GM18907 (cell line): ENCODE data around the gene ATG14.
A peak's percentile ranks its signal among the peaks of the same experiment; 100 is the strongest.
"Not testable (repeated sequence)": the region's sequence is repeated elsewhere in the genome, so short reads cannot be mapped to it uniquely, and the experiment has no call there.

Experiments used
- ATAC-seq: cut with Tn5 transposase; IDR thresholded peaks from one replicate; pipeline ENCODE4 v1.9.1; 2021; ENCODE audit warnings: mild to moderate bottlenecking, moderate library complexity; ENCODE audit not compliant: unreplicated experiment

The ATG14 gene

DNA sequence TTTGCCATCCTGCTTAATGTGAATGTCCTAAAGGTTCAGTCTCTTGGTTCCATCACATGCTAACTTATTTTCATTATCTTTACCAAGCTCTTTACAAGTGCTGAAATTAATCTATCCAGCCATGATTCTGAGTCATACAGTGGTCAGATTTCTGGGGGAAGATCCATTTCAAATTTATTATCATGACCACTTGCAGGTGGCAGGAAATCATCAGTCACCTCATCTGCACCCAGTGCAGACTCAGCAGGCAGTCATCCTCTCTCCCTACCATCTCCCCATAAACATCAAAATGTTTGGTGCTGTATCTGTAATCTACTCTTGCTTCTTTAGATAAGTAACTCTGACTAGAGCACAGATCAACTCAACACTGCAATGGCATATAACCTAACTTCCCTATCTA is 23.5 kb downstream of the ATG14 start:
- ATAC-seq: no peak

DNA sequence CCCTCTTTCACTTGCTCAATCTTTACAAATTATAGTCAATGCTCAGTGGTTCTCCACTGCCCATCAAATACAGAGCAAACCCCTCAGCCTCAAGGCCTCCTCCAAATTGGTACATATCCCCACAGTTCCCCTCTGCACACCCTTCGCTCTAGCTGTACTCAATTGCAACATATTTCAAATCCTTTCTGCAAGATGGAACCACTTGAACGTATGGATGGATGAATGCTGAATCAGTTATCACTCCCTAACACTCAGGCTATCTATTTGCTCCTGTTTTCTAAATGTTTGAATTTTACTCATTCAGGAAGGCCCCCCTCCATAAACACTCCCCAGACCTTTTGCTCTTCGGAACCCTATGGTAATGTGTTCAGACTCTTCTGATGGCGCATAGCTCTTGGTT is 24.5 kb downstream of the ATG14 start:
- ATAC-seq: no peak

DNA sequence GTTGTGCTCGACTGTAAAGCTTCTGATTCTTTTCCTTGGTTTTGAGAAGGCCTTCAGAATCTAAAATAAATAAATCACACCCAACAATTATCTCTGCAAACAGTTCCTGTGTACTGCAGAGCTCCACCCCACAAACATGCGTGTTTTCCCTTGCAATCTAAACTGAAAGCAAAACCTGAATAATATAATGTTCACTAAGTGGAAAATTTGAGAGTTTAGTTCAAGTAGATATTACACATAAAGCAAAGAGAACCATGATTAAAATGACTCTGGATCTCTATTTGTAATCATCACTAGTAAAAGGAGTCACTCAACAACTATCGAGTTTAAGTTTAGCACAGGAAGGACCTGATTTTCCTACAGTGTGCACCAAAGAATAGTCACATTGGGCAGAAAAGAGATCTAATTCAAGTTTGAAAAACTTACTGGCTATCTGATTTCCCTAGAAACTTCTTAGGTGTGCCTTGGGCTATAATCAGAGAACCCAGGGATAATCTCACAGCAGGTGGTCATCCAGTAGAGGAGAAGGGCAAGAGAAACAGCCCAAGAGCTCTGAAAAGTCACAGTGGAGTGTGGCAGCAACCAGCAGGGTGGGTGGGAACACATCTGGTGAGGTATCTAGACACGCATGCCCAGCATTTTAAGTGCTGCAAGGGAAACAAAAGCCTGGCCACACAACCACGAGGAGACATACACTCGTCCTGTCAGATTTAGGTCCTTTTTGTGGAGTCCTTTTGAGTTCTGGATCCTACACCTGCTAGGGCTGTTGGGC is 25.4 kb downstream of the ATG14 start:
- no peak for ATAC-seq

GRCh38 chr14:55384536-55384935 is 27.1 kb downstream of the ATG14 start:
- no peak for ATAC-seq

GRCh38 chr14:55383541-55384140 is 28.0 kb downstream of the ATG14 start:
- no peak for ATAC-seq

DNA sequence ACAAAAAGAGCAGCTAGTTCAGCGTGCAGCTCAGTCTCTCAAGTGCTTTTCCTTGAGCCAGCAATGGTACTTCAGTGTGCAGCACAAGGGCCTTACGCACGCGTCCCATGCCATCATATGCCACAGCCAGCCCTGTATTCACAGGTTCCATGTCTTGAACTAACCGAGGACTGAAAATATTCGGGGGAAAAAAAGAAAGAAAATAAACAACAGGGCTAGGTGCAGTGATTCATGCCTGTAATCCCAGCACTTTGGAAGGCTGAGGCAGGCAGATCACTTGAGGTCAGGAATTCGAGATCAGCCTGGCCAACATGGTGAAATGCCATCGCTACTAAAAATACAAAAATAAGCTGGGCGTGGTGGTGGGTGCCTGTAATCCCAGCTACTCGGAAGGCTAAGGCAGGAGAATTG is 28.6 kb downstream of the ATG14 start:
- ATAC-seq: not testable (repeated sequence)

GRCh38 chr14:55382483-55382882 is 29.1 kb downstream of the ATG14 start:
- no peak for ATAC-seq

DNA sequence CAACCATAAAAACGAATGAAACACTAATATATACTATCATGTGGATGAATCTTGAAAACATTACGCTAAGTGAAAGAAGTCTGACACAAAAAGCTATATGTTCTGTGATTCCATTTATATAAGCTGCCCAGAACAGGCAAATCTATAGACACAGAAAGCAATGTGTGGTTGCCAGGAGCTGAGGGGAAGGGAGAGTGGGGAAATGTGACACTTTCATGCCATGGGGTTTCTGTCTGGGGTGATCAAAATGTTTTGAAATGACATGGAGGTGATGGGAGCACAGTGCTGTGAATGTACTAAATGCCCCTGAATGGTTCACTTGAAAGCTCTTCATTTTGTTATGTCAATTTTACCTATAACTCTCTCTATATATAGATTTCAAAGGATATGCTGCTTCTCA is 30.1 kb downstream of the ATG14 start:
- ATAC-seq: no peak

DNA sequence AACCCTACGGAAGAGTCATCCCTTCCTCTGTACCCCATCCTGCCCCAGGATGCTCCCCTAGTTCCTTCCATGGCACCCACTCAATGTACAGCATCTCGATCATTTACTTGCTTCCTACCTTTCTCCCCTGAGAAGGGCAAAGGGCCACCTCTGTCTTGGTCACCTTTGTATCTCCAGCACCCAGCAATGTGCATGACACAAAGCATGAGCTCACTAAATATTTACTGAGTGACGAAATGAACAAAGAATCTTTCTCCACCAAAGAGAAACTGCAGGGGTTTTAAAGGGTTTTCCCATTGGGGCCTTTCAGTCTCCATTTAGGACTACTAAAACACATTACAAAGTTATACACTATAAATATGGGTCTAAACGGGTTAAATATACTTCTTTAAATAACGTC is 30.6 kb downstream of the ATG14 start:
- no peak for ATAC-seq

GRCh38 chr14:55377236-55377635 is 34.4 kb downstream of the ATG14 start:
- ATAC-seq: no peak

DNA sequence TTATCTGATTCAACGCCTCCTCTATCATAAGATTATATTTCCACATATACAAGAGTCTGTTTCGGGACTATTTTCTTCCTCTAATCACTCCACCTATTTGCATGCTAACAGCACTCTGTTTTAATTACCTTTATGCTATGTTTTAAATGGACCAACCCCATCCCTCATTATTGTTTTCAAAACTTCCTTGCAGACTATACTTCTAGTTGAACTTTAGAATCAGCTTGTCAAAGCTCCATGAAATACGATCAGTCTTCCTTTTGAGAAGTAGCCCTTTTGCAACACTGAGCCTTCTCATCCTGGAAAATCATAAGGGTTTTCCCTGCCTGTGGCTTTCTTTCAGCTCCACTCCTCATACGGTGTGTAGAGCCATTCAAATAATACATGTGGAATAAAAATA is 36.9 kb downstream of the ATG14 start:
- no peak for ATAC-seq

- peak; percentile 51 for ATAC-seq
These were observed 37.6 kb downstream of the ATG14 start for GRCh38 chr14:55373784-55374705.

DNA sequence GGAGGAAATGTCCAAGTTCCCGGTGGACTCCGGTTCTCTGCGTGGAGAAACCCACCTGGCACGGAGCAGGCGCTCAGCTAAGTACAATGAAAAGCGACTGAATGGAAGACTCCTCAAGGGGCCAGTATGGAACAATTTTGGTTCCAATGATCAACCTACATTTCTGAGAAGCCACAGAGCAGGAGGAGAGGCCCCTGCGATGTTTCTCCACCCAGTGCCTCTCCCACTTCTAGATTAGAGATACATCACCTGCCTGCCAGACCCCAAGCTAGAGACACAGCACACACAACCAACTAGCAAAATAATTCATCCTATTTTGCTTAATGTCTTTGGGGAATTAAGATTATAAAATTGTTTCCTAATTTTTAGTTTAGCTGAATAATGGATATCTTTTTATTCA is 38.8 kb downstream of the ATG14 start:
- no peak for ATAC-seq

DNA sequence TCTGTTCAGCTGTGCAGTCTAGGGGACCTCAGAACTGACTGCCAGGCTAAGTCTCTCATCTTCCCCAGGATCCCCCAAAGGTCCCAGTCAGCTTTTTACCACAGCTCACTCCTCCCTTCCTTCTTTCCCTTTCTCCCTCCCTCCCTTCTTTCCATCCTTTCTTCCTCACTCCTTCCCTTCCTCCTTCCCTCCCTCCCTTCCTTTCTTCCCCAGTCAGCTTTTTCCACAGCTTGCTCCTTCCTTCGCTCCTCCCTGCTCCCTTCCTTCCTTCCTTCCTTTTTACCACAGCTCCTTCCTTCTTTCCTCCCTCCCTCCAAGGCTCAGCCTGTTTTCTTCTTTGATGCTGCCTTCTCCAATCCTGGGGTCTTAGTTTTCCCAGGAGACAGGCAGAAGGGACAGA is 39.2 kb downstream of the ATG14 start:
- no peak for ATAC-seq

- no peak for ATAC-seq
These were observed 40.7 kb downstream of the ATG14 start for GRCh38 chr14:55370883-55371455.

DNA sequence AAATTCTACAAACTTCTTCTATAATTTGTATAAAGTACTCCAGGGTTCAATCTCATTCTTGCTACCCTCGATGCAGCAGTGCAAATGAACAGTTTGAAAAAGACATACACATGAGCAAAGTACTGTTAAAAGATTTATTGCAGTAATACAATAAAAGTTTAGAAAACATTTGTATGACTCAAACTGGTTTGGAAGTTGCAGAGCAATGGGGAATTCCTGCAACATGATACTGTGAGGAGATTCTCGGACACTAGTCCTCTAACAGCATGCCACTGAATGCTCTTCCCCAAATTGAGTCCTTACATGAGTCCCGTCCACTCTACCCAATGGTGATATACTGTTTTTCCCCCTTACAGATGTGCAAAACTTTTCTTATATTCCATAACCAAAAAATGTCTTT is 45.4 kb downstream of the ATG14 start:
- ATAC-seq: no peak

- ATAC-seq: no peak
These were observed 50.4 kb downstream of the ATG14 start for GRCh38 chr14:55361190-55361589.

DNA sequence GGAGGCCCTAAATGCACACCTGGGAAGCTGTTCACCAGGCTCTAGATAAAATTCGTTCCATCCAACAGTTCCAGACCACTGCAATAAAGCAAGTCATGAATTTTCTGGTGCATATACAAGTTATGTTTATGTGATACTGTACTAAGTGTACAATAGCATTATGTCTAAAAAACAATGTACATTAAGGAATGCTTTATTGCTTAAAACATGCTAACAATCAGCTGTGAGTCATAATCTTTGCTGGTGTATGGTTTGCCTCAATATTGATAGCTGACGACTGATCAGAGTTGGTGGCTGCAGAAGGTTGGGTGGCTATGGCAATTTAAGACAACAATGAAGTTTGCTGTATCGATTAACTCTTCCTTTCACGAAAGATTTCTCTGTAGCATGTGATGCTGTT is 52.3 kb downstream of the ATG14 start:
- no peak for ATAC-seq

GRCh38 chr14:55356913-55357312 is 54.7 kb downstream of the ATG14 start:
- no peak for ATAC-seq

DNA sequence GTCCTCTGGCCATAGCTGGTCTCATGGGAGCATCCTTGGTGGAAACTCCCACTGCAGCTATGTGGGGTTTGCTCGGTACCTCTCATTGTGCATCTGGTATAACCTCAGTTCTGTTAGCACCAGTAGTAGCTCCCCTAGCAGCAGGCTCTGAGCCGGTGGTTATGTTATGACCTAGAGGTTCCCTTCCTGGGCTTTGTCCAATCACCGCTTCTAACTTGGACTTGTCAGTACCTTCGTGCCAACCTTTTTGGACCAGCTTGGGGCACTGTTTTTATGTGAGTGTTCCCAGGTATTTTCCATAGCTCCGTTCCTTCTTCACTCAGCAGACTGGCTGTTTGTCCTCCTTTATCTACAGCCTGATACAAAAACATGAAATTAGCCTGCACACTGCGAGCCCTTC is 55.7 kb downstream of the ATG14 start:
- ATAC-seq: no peak

DNA sequence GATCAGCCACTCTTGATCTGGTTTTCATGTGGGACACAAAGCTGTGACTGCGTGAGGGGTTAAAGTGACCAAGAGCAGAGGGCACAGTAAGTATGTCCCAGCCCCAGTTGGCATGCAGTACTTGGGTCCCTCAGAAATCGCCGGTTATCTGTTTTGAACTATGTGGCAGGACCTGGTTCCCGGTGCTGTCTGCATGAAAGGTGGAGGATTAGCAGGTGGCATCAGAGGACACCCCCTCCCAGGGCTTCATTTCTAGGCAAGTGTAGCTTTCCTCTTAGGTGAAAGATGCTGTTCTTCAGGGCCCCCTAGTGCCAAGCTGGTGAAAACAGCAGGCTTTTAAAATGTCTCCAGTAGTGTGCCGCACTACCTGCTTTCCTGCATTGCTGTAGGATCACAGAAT is 57.1 kb downstream of the ATG14 start:
- ATAC-seq: peak; percentile 77
